NCI-H2227 treated with DMSO at 0.1 percent for 48 hours (cell line): ENCODE measurements around the gene HIVEP3.
"Not testable (repeated sequence)": the region's sequence is repeated elsewhere in the genome, so short reads cannot be mapped to it uniquely, and the experiment has no call there.

Experiments used
- DNase-seq: peaks from one replicate; lab custom pipeline; 2025; lab: John Stamatoyannopoulos, UW

Gene HIVEP3

GRCh38 chr1:41557751-41558455 lies 360.8 kb downstream of the HIVEP3 start:
- no peak for DNase-seq

- DNase-seq, result not testable (repeated sequence)
Measured at GRCh38 chr1:41554746-41555145, 364.0 kb downstream of the HIVEP3 start.

GRCh38 chr1:41547781-41548560 lies 370.8 kb downstream of the HIVEP3 start:
- DNase-seq, result no peak

GRCh38 chr1:41547336-41547735 lies 371.4 kb downstream of the HIVEP3 start:
- DNase-seq, result no peak

- DNase-seq, result no peak
Measured at GRCh38 chr1:41546833-41547135, 371.9 kb downstream of the HIVEP3 start.

GRCh38 chr1:41545996-41546832 lies 372.5 kb downstream of the HIVEP3 start:
- no peak for DNase-seq

- no peak for DNase-seq
Measured at GRCh38 chr1:41542196-41542930, 376.4 kb downstream of the HIVEP3 start.

- DNase-seq, result no peak
Measured at GRCh38 chr1:41541592-41541952, 377.1 kb downstream of the HIVEP3 start.

- no peak for DNase-seq
Measured at GRCh38 chr1:41540886-41541591, 377.7 kb downstream of the HIVEP3 start.

GRCh38 chr1:41539999-41540398 lies 378.7 kb downstream of the HIVEP3 start:
- no peak for DNase-seq

- DNase-seq, result no peak
Measured at GRCh38 chr1:41539418-41539805, 379.3 kb downstream of the HIVEP3 start.

GRCh38 chr1:41538741-41539417 lies 379.8 kb downstream of the HIVEP3 start:
- no peak for DNase-seq

- DNase-seq, result peak; percentile 73
Measured at GRCh38 chr1:41537788-41538351, 380.9 kb downstream of the HIVEP3 start.

GRCh38 chr1:41537251-41537650 lies 381.5 kb downstream of the HIVEP3 start:
- DNase-seq, result no peak

- no peak for DNase-seq
Measured at GRCh38 chr1:41536361-41536802, 382.3 kb downstream of the HIVEP3 start.

- no peak for DNase-seq
Measured at GRCh38 chr1:41535716-41536115, 383.0 kb downstream of the HIVEP3 start.

- no peak for DNase-seq
Measured at GRCh38 chr1:41535276-41535675, 383.4 kb downstream of the HIVEP3 start.

GRCh38 chr1:41534181-41535076 lies 384.3 kb downstream of the HIVEP3 start:
- no peak for DNase-seq

GRCh38 chr1:41533731-41534080 lies 385.0 kb downstream of the HIVEP3 start:
- DNase-seq, result no peak
